ENCODE data around the gene RGS18. TPM values are rescaled to one million over a fixed set of nuclear protein-coding genes. Genes with fewer than 3 reads are reported as not detected.
"Not testable (repeated sequence)": the region's sequence is repeated elsewhere in the genome, so short reads cannot be mapped to it uniquely, and the experiment has no call there.

Gene RGS18
- polyA plus RNA-seq, 4 donors = 1.9 to 5.8 (median 2.9) TPM

- DNase-seq (ENCODE audit: low read depth in 4 of 4, low spot score in 3 of 4) = no peak
Observed at GRCh38 chr1:192162376-192162775, 4.1 kb downstream of the RGS18 start.

- not testable (repeated sequence) for DNase-seq (ENCODE audit: low read depth in 4 of 4, low spot score in 3 of 4)
Observed at GRCh38 chr1:192165002-192165401, 6.7 kb downstream of the RGS18 start.

DNA sequence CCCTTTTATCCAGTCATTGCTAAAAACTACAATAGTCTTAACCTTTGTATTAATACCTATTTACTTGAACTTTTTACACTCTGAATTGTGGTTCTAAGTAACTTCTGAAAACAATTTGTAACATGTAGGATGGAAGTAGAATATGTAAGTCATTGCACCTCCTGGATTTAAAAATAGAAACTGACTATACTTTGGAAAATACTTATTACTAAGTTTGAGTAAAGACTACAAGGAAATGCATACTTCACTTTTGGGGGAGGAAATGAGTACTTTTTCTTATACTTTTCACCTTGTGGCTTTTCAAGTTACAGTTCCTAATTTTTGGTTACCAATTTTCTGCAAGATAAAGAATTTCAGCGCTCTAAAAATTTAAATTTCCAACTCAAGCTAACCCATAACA, 8.7 kb downstream of the RGS18 start:
- DNase-seq (ENCODE audit: low read depth in 4 of 4, low spot score in 3 of 4) = no peak

DNA sequence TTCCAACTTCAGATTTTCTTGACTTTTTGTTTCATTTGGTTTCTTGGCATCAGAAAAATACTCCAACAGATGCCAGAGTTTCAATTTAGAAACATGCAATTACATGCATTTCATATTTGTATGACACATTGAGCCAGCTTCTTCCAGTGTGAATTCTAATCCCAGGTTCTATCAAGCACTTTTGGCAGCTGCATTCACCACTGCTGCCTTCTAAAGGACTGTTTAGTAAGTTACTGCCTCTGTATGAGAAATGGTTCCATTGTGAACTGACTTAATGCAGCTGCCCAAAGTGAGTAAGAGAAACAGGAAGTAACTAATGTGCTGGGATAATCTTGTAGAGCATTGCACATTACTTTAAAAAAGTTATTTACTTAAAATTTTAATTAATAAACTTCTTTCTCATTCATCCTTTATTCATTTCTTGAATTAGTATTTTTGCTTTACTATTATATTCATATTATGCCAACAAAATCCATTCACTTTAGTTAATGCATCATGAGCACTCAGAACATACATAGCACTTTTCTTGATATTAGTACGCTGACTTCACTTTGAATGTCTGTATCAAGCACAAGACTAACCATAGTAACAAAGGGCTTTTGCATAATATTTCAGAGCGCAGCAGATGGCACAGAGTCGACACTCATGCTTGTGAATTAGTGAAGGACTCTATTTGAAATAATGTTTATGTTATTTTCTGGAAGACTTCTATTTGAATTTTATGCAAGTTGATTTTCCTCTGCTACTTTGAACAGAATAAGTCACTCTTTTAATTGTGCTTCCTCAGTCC, 9.8 kb downstream of the RGS18 start:
- DNase-seq (ENCODE audit: low read depth in 4 of 4, low spot score in 3 of 4) = no peak

DNA sequence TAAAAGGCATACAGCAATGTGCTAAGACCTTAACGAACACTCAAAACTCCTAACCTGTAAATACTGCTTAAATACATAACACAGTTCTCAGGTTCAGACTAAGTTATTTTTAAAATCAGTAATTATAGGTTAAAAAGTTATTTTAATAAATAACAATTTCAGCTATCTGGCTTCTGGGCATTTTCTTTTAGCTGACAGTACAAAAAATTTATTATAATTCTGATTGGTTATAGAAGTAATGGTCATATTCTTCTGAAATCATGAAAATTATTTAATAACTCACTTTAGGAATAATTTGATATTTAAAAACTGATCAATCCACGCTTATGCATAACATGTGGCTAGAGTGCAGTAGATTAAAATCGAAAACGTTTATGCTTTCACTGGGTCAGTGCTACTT, 10.7 kb downstream of the RGS18 start:
- DNase-seq (ENCODE audit: low read depth in 4 of 4, low spot score in 3 of 4) = no peak

DNA sequence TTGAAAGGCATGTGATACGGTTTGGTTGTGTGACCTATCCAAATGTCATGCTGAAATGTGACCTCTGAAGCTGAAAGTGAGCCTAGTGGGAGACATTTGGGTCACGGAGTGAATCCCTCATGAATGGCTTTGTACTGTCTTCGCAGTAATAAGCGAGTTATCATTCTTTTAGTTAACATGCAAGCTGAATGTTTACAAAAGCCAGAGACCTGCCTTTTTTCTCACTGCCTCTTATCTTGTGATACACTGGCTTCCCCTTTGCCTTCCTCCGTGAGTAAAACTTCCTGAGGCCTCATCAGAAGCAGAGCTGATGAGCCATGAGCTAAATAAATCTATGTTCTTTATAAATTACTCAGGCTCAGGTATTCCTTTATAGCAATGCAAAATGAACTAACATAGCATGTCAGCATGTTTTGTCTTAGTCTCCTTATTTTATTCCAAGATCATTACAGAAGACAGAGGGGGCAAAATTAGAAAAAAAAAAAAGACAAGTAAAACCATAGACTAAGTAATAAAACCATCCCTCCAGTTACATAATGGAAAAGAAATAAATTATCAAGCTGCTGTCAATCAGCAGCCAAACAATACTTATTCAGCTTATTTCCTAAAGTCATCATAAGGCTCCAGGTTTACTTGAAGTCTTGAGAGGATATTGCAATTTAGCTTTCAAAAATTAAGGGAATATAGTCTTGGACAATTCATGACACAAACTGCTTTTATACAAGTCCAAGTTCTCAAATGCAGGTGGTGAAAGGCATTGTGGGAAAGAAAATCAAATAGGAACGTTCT, 12.1 kb downstream of the RGS18 start:
- no peak for DNase-seq (ENCODE audit: low read depth in 4 of 4, low spot score in 3 of 4)

DNA sequence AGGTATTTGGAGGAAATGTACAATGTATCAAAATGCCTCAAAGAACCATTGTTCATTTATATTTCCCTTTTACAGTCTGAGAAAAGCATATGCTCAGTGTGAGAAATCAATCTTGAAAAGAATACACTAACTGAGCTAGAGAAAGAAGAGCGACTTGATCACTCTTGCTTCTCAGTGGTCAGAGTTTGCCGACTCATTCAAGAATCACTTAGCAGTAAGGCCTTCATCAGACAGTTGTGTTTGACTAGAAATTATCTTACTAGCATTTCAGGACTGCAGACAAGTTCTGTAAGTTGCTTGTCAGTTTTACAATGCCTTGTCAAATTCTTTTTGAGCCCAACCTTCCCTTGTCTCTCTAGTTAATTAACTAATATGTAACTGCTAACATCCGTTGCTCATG, 12.9 kb downstream of the RGS18 start:
- DNase-seq (ENCODE audit: low read depth in 4 of 4, low spot score in 3 of 4) = no peak

GRCh38 chr1:192175971-192176370, 17.7 kb downstream of the RGS18 start:
- DNase-seq (ENCODE audit: low read depth in 4 of 4, low spot score in 3 of 4) = no peak

DNA sequence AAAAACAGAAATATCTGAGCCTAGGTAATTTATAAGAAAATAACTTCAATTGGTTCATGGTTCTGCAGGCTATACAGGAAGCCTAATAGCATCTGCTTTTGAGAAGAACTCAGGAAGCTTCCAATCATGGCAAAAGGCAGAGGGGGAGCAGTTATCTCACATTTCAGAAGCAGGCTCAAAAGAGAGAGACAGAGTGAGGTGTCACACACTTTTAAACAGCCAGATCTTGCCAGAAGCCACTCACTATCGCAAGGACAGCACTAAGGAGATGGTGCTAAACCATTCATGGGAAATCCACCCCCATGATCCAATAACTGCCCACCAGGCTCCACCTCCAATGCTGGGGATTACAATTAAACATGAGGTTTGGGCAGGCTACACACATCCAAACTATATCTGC, 25.5 kb downstream of the RGS18 start:
- DNase-seq (ENCODE audit: low read depth in 4 of 4, low spot score in 3 of 4) = no peak

GRCh38 chr1:192186197-192186596, 27.9 kb downstream of the RGS18 start:
- no peak for DNase-seq (ENCODE audit: low read depth in 4 of 4, low spot score in 3 of 4)

DNA sequence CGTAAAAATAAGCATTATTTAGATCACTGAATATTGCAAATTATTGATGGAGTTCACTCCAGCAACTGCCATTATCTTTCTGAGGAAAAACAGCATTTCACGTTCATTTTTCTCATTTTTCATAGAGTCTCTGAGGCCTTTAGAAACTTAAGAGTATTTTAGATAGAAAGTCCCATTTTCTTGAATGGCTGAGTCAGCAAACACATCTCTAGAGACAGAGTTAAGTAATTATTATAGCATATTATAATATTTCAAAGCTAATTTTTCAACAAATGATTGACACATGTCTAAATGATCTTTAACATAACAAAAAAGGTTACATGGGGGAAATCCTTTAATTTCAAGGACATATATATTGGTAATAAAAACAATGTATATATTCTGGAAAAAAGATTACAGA, 31.8 kb downstream of the RGS18 start:
- no peak for DNase-seq (ENCODE audit: low read depth in 4 of 4, low spot score in 3 of 4)

- no peak for DNase-seq (ENCODE audit: low read depth in 4 of 4, low spot score in 3 of 4)
Observed at GRCh38 chr1:192201303-192201702, 43.0 kb downstream of the RGS18 start.

DNA sequence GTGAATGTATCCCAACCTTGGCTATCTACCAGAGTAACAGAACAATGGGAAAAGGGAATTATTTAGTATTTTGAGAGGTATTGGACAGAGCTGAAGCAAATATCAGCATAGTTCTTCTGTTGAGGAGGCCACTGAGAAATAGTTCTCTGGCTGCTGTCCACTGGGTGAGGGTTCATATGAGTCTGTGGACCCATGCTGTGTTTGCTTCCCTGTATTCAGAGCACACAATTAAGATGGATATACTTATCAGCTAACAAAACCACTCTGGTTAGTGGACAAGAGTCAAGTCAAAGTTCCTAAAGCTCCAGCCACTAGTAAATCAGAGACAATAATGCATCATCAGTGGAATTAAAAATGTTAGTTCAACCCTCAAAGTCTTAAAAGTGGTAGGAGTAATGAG, 66.1 kb downstream of the RGS18 start:
- no peak for DNase-seq (ENCODE audit: low read depth in 4 of 4, low spot score in 3 of 4)

DNA sequence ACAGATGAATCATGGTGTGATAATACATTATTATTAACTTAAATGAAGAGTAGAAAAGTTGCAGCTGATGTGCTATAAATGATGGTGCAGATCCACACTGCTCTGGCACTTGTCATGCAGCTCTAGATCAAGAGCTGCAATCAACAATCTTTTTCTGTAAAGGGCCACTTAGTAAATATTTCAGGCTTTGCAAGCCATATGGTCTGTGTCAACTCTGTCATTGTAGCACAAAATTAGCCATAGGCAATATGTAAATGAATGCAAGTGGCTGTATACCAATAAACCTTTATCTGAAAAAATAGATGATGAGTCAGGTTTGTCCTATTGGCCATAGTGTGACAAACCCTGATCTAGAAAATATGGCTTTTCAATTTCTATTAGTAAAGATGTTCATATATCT, 66.6 kb downstream of the RGS18 start:
- DNase-seq (ENCODE audit: low read depth in 4 of 4, low spot score in 3 of 4) = no peak

GRCh38 chr1:192225266-192225665, 67.0 kb downstream of the RGS18 start:
- DNase-seq (ENCODE audit: low read depth in 4 of 4, low spot score in 3 of 4) = no peak

GRCh38 chr1:192225703-192226102, 67.4 kb downstream of the RGS18 start:
- DNase-seq (ENCODE audit: low read depth in 4 of 4, low spot score in 3 of 4) = no peak

GRCh38 chr1:192227330-192227729, 69.1 kb downstream of the RGS18 start:
- DNase-seq (ENCODE audit: low read depth in 4 of 4, low spot score in 3 of 4) = no peak

DNA sequence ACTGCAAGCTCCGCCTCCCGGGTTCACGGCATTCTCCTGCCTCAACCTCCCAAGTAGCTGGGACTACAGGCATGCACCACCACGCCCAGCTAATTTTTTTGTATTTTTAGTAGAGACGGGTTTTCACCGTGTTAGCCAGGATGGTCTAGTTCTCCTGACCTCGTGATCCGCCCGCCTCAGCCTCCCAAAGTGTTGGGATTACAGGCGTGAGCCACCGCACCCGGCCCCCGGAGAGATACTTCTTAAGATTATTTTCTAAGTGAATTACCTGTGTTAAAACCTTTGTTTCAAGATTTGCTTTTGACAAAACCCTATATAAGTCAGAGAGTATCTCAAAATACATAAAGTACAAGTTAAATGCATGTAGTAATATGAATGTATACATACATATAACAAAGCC, 69.7 kb downstream of the RGS18 start:
- not testable (repeated sequence) for DNase-seq (ENCODE audit: low read depth in 4 of 4, low spot score in 3 of 4)

DNA sequence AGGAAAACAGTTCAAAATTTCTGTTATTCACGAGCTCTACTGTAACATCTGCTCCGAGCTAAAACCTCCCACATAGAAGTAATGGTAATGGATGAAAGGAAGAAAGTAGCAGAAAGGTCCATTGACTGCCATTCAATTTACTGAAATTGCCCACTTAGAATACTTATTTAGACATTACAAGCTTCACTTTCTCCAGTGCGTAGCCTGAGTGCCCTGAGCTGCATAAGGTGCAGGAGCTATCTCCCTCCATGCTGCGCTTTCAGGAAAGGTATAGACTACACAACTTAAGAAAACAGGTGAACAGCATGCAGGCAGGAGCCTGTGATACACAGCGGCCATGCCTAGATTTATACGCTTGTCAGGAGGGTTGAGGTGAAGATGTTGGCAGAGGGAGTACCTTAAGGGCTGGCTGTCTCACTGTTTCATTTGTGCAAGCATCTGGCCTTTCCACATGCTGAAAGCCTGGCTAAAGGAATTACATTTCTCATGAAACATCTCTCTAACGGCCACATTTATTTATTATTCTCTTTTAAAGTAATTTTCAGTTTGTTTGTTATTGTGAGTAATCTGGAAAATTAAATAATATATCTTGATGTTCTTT, 74.7 kb downstream of the RGS18 start:
- no peak for DNase-seq (ENCODE audit: low read depth in 4 of 4, low spot score in 3 of 4)

- DNase-seq (ENCODE audit: low read depth in 4 of 4, low spot score in 3 of 4) = no peak
Observed at GRCh38 chr1:192235127-192235526, 76.9 kb downstream of the RGS18 start.
